Loucy (cell line): ENCODE measurements around the gene ZSWIM8.

Experiments
- H2AFZ ChIP-seq: fragments of 200-600 bp; sonication (generic); 2 replicates; pipeline ENCODE4 v1.6.0; 2016; ENCODE audit warnings: antibody characterized with exemption, mild to moderate bottlenecking, low read length, moderate library complexity
- H3F3A ChIP-seq: fragments of 200-600 bp; 2 replicates; pipeline ENCODE4 v1.6.0; 2016; ENCODE audit warnings: antibody characterized with exemption, low read depth, mild to moderate bottlenecking
- H3K27me3 ChIP-seq: fragments of 200-600 bp; sonication (generic); 2 replicates; pipeline ENCODE4 v1.6.1; 2014; ENCODE audit warnings: low read length, mild to moderate bottlenecking; ENCODE audit not compliant: insufficient read depth, poor library complexity, severe bottlenecking
- H3K36me3 ChIP-seq: fragments of 200-600 bp; sonication (generic); 2 replicates; pipeline ENCODE4 v1.6.1; 2016; ENCODE audit warnings: low read length; ENCODE audit not compliant: insufficient read depth
- H3K4me1 ChIP-seq: fragments of 200-600 bp; sonication (generic); 2 replicates; pipeline ENCODE4 v1.5.1; 2014; ENCODE audit warnings: low read length, mild to moderate bottlenecking; ENCODE audit not compliant: insufficient read depth, poor library complexity, severe bottlenecking
- H3K4me2 ChIP-seq: fragments of 200-600 bp; sonication (generic); 2 replicates; pipeline ENCODE4 v1.6.0; 2014; ENCODE audit warnings: antibody characterized with exemption, low read length, low read depth, mild to moderate bottlenecking; ENCODE audit not compliant: poor library complexity, severe bottlenecking
- H3K4me3 ChIP-seq: fragments of 200-600 bp; sonication (generic); 2 replicates; pipeline ENCODE4 v1.5.1; 2014; ENCODE audit warnings: low read length, mild to moderate bottlenecking, mixed read lengths; ENCODE audit not compliant: poor library complexity, severe bottlenecking
- H3K79me2 ChIP-seq: fragments of 200-600 bp; sonication (generic); 2 replicates; pipeline ENCODE4 v1.6.1; 2014; ENCODE audit warnings: low read length; ENCODE audit not compliant: insufficient read depth
- H3K9ac ChIP-seq: fragments of 200-600 bp; sonication (generic); 2 replicates; pipeline ENCODE4 v1.6.0; 2014; ENCODE audit warnings: mild to moderate bottlenecking, low read depth, low read length, moderate library complexity; ENCODE audit not compliant: poor library complexity, severe bottlenecking
- H3K9me2 ChIP-seq: fragments of 200-600 bp; sonication (generic); replicated peaks from 2 replicates; pipeline ENCODE4 v1.6.1; 2016; ENCODE audit warnings: low read depth, low read length, mixed read lengths
- H3K9me3 ChIP-seq: fragments of 200-600 bp; sonication (generic); 2 replicates; pipeline ENCODE4 v1.6.1; 2014; ENCODE audit warnings: mild to moderate bottlenecking, antibody characterized with exemption, low read length, low read depth; ENCODE audit not compliant: insufficient read depth
- H4K20me1 ChIP-seq: fragments of 200-600 bp; sonication (generic); 2 replicates; pipeline ENCODE4 v1.6.0; 2014; ENCODE audit warnings: antibody characterized with exemption, low read length, mild to moderate bottlenecking; ENCODE audit not compliant: insufficient read depth, poor library complexity, severe bottlenecking
- CTCF ChIP-seq: fragments of 200-600 bp; sonication (generic); conservative IDR thresholded peaks from 2 replicates; pipeline ENCODE4 v1.5.1; 2014; ENCODE audit warnings: mild to moderate bottlenecking, antibody characterized with exemption, low read length
- EZH2phosphoT487 ChIP-seq: fragments of 200-600 bp; IDR thresholded peaks from 2 replicates; pipeline ENCODE4 v1.6.1; 2018; ENCODE audit warnings: antibody characterized with exemption, mild to moderate bottlenecking, moderate library complexity, borderline replicate concordance

The ZSWIM8 gene

GRCh38 chr10:73798927-73799560 is 13.6 kb downstream of the ZSWIM8 start:
- no peak overlapping the region for H2AFZ ChIP-seq
- no peaks in the 10 kb centered on the region for H4K20me1 ChIP-seq
- no peaks in the 10 kb centered on the region for H3K4me1 ChIP-seq
- TF ChIP-seq EZH2phosphoT487 (no peak), CTCF (no peak)
- no peak overlapping the region for H3K4me2 ChIP-seq
- no peaks in the 10 kb centered on the region for H3F3A ChIP-seq
- no peaks in the 10 kb centered on the region for H3K9me3 ChIP-seq
- H3K9ac ChIP-seq = no peak overlapping the region
- no peak overlapping the region for H3K4me3 ChIP-seq
- H3K27me3 ChIP-seq = no peaks in the 10 kb centered on the region
- no peaks in the 10 kb centered on the region for H3K9me2 ChIP-seq
- H3K79me2 ChIP-seq = no peaks in the 10 kb centered on the region
- peaks cover 70% of the 10 kb centered on the region; the same call in 1 of the 2 replicates for H3K36me3 ChIP-seq

GRCh38 chr10:73799899-73800559 is 14.6 kb downstream of the ZSWIM8 start:
- no peaks in the 10 kb centered on the region for H4K20me1 ChIP-seq
- no peak overlapping the region for H3K9ac ChIP-seq
- H3K9me3 ChIP-seq = no peaks in the 10 kb centered on the region
- no peak overlapping the region for H2AFZ ChIP-seq
- H3K36me3 ChIP-seq = peaks cover 62% of the 10 kb centered on the region; the same call in 1 of the 2 replicates
- H3K4me1 ChIP-seq = no peaks in the 10 kb centered on the region
- H3K9me2 ChIP-seq = no peaks in the 10 kb centered on the region
- H3K79me2 ChIP-seq = no peaks in the 10 kb centered on the region
- no peaks in the 10 kb centered on the region for H3K27me3 ChIP-seq
- H3F3A ChIP-seq = no peaks in the 10 kb centered on the region
- H3K4me3 ChIP-seq = no peak overlapping the region
- TF ChIP-seq CTCF (no peak), EZH2phosphoT487 (no peak)
- no peak overlapping the region for H3K4me2 ChIP-seq

GRCh38 chr10:73800560-73801252 is 15.3 kb downstream of the ZSWIM8 start:
- TF ChIP-seq CTCF (no peak), EZH2phosphoT487 (no peak)
- Histone ChIP-seq H3K36me3 (peaks cover 60% of the 10 kb centered on the region; the same call in 1 of the 2 replicates), H3K79me2 (no peaks in the 10 kb centered on the region), H3K4me3 (no peak overlapping the region), H2AFZ (no peak overlapping the region), H3K9me2 (no peaks in the 10 kb centered on the region), H3F3A (no peaks in the 10 kb centered on the region), H3K4me2 (no peak overlapping the region), H3K4me1 (no peaks in the 10 kb centered on the region), H4K20me1 (no peaks in the 10 kb centered on the region), H3K27me3 (no peaks in the 10 kb centered on the region), H3K9ac (no peak overlapping the region), H3K9me3 (no peaks in the 10 kb centered on the region)
